HG02588 (cell line): ENCODE data around the gene NAV2.
"Not testable (repeated sequence)": the region's sequence is repeated elsewhere in the genome, so short reads cannot be mapped to it uniquely, and the experiment has no call there.

Experiments used
- ATAC-seq: cut with Tn5 transposase; IDR thresholded peaks from one replicate; pipeline ENCODE4 v1.9.1; 2021; ENCODE audit warnings: mild to moderate bottlenecking, moderate library complexity; ENCODE audit not compliant: unreplicated experiment

NAV2 gene

GRCh38 chr11:20061776-20062175 lies 349.1 kb downstream of the NAV2 start:
- no peak for ATAC-seq

- no peak for ATAC-seq
Measured at GRCh38 chr11:20064961-20065405, 352.3 kb downstream of the NAV2 start.

DNA sequence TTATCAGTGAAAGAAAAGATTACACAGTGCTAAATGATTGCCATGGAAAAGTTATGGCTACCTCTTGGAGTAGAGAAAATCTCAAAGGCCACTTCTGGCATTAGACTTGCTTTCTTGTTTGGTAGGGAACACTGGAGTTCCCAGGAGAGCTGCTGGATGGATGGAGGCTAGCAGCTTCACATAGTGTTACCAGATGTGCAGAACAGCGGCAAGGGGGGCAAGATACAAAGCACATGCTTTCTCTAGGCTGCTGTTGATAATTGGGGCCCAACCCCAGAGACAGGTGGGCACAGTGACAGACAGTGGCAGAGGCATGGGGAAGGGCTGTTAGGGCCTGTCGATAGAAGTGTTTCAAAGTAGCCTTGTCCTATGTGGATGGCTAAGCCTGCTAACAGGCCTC lies 352.8 kb downstream of the NAV2 start:
- no peak for ATAC-seq

DNA sequence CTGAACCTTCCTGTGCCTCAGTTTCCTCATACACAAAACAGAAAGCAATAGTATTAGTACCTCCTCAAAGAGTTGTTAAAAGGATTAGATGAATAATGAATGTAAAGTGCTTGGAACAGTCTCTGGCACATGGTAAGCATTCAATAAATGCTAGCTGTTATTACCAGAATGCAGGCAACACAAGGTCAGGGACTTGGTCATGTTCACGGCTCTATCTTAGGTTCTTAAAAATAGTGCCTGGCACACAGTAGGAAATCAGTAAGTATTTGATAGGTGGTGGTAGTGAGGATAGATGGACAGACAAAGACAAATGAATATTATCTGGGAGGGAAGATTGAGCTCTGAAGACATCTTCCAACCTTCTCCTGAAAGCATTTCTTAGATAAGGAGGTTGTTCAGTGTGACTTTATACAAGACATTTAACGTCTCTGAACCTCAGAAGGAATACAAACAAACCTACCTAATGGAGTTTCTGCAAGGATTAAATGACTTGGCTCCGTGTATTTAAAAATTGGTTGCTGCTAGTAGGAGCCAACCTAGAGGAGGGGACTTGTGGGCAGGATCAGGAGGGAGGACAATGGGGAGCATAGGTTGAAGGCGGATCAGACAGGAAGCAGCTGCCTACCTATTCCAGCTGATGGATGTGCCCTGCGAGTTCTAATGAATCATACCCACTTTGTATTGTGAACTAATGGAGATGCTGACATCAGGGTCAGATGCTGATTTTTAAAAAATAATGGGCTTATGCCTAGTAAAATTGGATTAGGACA lies 353.6 kb downstream of the NAV2 start:
- no peak for ATAC-seq

DNA sequence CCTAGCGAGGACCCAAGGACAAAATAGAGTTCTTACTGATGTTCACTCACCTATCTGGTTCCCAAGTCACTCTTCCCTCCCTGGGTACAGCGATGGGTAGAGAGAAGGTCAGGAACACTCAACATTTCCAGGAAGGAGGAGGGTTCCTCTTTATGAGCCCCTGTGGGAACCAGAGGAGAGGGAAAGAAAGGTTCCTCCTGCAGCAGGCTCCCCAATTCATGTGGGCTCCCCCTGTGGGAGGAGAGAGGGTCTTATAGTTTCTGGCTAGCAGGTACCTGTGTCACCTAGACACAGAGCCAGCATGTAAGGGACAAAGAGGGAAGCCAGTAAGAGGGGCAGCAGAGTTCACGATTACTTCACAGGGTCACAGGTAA lies 354.1 kb downstream of the NAV2 start:
- ATAC-seq: no peak

GRCh38 chr11:20067665-20068064 lies 355.0 kb downstream of the NAV2 start:
- no peak for ATAC-seq

- no peak for ATAC-seq
Measured at GRCh38 chr11:20068691-20069090, 356.1 kb downstream of the NAV2 start.

- ATAC-seq: no peak
Measured at GRCh38 chr11:20070459-20070858, 357.8 kb downstream of the NAV2 start.

GRCh38 chr11:20075627-20076026 lies 363.0 kb downstream of the NAV2 start:
- ATAC-seq: no peak

DNA sequence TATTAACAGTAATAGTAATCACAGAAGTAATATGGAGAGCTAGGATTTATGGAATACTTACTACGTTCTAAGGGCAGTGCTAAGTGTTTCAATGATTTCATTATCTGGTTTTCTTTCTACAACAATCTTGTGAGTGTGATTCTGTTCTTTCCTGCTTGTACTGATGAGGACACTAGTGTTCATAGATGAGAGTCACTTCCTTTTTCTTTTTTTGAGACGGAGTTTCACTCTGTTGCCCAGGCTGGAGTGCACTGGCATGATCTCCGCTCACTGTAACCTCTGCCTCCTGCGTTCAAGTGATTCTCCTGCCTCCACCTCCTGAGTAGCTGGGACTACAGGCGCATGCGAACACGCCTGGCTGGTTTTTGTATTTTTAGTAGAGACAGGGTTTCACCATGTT lies 366.2 kb downstream of the NAV2 start:
- no peak for ATAC-seq

GRCh38 chr11:20080032-20080685 lies 367.5 kb downstream of the NAV2 start:
- peak; percentile 64 for ATAC-seq

DNA sequence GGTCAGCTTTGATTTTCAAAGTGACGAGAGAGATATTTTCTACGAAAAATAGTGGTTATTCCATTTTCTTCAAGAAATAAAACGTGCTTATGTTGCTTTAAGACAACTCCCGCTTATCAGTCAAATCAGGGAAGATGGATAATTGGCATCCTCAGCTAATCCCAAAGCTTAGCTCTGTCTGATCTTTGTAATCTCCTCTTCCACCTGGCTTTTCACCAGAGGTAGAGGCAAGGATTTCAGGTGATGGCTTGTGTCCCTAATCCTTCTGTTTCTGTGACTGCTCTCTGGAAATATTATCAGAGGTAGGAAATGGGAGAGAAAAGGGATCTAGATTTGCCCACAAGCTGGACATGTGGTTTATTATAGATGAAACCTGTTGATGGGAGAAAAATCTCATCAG lies 368.7 kb downstream of the NAV2 start:
- ATAC-seq: no peak

DNA sequence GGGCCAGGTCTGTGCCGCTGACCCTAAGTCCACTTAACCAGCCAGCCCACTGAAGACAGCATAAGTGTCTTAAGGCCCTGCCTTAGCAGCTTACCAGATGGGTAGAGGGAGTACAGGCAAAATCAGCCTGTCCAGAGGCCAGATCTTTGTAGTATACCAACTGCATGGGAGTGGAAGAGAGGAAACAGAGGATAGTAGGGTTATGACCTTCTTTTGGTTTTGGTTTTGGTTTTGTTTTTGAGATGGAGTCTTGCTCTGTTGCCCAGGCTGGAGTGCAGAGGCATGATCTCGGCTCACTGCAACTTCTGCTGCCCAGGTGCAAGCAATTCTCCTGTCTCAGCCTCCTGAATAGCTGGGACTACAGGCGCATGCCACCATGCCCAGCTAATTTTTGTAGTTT lies 371.2 kb downstream of the NAV2 start:
- not testable (repeated sequence) for ATAC-seq

DNA sequence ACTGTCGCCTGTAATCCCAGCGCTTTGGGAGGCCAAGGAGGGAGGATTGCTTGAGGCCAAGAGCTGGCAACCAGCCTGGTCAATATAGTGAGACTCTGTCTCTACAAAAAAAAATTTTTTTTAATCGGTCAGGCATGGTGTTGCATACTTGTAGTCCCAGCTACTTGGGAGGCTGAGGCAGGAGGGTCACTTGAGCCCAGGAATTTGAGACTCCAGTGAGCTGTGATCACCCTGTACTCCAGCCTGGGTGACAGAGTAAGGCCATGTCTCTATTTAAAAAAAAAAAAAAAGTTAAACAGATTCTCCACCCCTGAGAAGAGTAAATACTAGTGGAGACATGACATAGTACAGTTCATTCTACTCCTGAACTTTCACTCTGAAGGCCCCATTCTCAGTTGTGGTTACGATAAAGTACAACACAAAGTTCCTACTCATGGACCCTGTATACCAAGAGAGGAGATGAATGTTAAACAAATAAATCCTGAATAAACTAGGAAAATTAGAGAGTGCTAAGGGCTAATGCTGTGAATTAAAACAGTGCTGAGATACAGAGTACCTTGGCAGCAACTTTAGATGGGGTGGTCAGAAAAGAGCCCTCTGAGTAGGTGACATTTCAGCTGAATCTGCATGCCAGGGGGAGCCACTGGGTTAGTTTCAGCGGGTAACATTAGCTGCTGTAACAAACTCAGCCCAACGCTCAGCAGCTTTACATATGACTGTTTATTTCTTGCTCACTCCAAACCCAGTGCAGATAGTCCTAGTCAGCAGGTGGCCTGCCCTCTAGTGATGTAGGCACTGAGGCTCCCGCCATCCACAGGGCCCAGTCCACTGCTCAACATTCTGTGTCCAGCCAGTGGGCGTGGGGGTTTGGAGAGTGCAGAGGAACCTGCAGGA lies 372.5 kb downstream of the NAV2 start:
- no peak for ATAC-seq

DNA sequence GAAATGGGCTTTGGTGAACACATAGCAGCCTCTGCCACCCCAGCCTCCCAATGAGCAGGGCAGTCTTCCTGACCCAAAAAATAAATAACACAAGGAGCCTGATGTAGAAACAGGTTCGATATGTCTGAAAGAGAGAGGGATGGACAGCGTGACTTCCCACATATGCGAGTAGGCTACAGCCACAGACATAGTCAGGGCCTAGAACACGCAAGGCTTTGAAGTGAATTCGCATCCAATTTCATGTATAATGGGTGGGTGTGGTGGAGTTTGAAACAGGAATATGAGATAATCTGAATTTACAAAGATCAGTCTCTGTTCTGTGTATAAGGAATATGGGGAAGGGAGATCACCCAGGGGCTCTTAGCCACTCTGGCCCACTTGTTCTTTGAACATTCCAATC lies 373.3 kb downstream of the NAV2 start:
- no peak for ATAC-seq

GRCh38 chr11:20087118-20087521 lies 374.5 kb downstream of the NAV2 start:
- no peak for ATAC-seq

DNA sequence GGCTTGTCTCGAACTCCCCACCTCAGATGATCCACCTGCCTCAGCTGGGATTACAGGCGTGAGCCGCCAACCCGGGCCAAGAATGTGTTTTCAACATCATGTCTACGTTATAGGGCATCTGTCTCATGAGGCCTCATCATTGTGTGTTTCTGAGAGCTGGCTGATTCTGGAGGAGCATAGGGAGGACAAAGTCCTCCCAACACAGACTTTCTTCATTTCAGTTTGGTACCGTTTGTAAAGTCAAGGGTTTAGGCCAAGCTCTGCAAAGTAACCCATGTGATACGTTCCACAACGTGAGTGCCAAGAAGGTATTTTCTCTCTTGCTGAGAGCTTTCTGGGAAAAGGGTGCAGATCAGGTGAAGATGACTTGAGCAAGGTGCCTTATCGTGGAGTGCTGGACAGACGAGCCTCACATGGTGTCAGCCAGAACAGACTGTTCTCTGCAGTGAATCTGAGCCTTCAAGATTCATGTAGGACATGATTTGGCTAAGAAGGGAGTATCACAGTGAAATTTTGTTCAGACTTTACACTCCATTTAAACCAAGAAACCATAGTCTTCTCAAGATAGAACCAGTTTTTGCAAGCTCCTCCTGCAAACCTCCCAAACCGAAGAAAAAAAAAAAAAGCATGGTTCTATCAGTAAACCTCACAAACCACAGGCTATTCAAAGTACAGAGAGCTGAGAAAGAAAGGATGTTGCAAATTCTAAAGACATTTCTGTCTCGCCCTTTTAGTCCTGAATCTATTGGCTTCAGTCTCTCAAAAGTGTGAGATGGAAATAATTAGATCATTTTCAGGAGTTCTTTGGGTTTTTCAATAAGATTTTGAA lies 376.0 kb downstream of the NAV2 start:
- no peak for ATAC-seq

- ATAC-seq: no peak
Measured at GRCh38 chr11:20089367-20089766, 376.7 kb downstream of the NAV2 start.

- ATAC-seq: no peak
Measured at GRCh38 chr11:20089796-20090653, 377.4 kb downstream of the NAV2 start.
